Embryonic facial prominence (tissue), 1 donor: ENCODE results near the gene ARMH3.

ENCODE experiments used
- DNase-seq: peaks from one replicate; pipeline ENCODE4 v3.0.0-alpha.2; 2016; ENCODE audit errors: extremely low spot score

Gene ARMH3

DNA sequence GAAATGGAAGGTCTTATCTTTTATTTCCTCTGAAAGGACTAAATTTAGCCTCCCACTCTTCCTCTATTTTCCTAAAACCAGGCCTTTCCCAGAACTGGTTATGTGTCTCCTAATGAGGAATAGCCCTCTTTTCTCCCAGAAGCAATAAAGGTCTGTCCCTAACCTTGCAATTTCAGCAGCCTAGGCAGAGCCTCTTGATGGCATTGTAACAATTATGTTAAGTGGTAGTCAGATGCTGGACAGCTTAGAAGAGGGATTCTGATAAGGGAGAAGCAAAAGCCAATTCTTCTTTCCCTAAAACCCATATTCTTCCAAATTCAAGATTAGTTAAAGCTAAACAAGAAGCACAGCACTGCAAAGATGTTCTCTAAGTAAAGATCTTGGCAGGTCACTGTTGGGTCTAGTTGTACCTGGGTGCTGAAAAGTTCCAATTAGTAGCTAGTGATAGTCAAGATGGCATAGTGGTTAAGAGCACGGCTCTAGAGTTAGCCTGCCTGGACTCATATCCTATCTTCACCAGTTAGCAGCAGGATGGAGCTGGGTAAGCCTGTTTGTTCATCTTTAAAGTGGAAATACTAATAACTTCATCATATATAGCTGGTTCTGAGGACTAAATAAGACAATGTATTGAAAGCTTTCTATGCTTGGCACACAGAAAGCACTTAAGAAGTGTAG lies 198.0 kb downstream of the ARMH3 start:
- DNase-seq, result no peak

DNA sequence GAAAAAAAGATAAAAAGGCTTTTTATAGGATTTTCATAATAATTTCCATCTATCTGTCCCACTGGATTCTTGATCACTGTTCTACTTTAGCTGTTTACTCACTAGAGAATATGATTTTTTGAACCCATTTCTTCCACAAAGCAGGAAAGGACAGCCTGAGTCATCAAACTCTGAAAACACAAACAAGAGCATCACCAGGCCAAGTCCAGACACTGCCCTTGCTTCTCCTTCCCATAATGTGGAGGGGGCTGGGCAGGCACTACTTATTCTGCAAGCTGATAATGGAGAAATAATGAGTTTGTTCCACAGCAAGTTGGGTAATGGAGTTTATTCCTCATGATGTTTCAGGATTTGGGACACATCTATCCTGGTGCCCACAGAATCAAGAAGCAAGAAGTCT lies 199.3 kb downstream of the ARMH3 start:
- no peak for DNase-seq

DNA sequence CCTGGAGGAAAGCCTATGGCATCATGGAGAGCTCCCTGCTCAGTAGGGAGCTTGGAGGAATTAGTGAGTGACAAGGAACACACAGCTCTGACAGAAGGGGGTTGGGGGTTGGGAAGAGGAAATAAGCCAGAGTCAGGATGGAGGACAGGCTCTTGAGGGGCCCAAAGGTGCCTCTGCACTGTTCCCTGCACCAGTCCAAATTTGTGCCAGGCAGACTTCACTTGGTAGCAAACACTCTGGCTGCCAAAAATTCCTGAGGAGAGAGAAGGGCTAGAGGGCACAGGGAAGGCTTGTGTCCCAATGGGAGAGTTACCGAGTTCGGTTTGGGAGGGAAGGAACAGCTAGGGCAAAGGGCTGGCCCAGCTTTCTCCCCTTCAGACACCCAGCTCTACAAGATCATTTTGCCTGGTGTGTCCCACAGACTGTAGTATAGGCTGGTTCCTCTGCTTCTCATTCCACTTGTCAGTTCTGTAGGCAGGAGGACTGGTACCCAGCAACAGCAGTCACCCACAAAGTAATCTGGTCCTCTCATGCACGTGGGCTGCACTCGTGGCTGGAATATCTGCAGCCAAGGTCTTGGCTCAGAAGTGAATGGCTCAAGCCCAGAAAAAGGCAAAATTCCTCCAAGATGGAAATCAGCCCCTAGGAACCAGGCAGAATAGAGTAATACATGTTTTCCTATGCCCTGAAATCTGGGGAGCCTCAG lies 204.4 kb downstream of the ARMH3 start:
- no peak for DNase-seq

- no peak for DNase-seq
Measured at GRCh38 chr10:101850749-101851148, 205.2 kb downstream of the ARMH3 start.

- no peak for DNase-seq
Measured at GRCh38 chr10:101848894-101849351, 207.1 kb downstream of the ARMH3 start.

- DNase-seq, result no peak
Measured at GRCh38 chr10:101848408-101848807, 207.6 kb downstream of the ARMH3 start.

GRCh38 chr10:101845893-101846292 lies 210.1 kb downstream of the ARMH3 start:
- DNase-seq, result no peak

- DNase-seq, result no peak
Measured at GRCh38 chr10:101843032-101844021, 212.6 kb downstream of the ARMH3 start, which contains the start of gene KCNIP2. TSS of gene KCNIP2 (minus strand) at chr10:101843800. CDS start at chr10:101843568, 232 bp downstream.

DNA sequence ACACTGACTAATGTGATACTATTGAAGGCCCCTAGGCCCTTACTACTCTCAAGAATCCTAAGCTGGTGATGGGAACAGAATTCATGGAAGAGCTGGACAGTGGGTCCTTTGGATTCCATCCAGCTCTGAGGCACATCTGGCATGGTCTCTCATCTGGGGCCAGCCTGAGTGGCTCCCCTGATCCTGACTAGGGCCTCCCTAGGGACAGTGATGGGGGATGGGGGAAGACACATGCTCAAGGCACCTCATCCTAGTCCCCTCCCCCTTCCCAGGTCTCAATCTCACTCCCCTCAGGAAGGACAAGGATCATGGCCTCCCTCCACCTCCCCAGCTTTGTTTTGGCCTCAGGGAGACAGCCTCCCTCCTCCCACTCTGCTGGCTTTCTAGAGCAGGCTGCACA lies 214.1 kb downstream of the ARMH3 start:
- DNase-seq, result no peak

DNA sequence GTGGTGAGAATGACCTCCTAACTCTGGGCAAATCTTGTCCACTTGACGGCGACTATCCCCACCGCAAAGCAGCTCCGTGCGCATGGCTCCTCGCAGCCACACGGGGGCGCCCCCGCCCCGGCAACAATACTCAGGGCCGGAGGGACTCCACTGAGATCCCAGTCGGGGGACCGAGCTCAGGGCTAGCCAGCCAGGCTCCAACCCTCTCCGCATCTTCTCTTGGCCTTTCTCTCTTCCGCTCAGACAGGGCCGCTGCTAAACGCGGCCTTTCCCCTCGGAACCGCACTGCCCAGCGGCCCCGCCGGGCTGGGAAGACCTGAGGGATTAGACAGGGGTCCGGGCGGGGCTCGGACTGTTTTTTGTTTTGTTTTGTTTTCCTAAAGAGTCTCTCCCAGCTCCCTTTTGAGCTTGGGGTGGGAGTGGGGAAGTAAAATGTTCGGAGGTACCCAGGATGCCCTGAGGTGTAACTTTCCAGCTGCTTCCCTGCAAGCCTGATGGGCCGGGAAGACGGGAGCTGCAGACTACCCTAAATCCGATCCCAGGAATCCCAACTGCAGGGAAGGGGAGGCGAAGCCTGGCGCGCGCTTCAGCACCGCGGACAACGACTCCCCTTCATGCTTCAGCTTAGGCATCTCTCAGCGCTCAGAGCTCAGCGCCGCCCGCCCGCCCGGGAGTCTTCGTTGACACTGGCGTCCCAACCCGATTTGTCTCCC lies 215.1 kb downstream of the ARMH3 start:
- DNase-seq, result peak; percentile 67

DNA sequence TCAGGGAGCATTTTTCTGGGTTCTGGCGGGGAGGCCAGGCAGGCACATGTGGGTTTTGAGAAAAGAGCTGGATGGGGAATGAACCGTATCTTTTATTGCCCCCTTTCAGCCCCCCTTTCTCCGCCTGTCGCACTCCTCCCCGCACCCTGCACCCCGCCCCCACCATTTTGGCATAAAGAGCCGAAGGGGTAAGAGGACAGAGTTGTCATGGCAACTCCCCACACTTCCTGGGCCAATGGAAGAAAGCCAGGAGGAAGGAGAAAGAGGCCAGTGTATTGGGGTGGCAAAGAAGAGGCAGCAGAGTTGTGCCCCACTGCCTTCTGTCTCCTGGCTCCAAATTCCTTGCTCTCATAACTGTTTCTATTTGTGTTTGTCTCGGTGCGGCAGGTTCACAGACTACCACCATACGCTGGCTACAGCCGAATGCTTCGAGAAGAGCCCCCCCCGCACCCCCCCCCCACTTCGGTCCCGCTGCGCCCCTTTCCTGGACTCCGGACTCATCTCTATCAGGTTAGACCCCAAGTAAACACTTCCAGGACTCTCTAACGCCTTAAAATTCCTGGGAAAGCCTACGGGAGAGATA lies 215.8 kb downstream of the ARMH3 start:
- DNase-seq, result no peak

- no peak for DNase-seq
Measured at GRCh38 chr10:101839416-101840063, 216.4 kb downstream of the ARMH3 start.

DNA sequence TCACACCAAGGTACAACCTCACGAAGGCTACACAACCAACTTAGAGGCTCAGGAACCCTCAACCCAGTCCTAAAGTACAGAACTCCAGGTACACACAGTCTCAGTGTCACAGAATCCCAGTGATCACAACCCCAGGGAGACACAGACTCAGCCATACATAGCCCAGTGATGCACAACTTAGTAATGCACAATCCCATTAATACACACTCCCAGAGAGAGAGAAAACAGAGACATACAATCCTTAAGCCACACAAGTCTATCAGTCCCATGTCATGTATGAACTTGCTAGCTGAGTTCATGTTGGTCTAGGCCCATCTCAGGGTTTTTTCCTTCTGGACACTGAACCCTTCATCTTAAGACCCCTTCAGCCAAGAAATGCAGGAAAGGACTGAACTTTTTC lies 217.0 kb downstream of the ARMH3 start:
- DNase-seq, result no peak

DNA sequence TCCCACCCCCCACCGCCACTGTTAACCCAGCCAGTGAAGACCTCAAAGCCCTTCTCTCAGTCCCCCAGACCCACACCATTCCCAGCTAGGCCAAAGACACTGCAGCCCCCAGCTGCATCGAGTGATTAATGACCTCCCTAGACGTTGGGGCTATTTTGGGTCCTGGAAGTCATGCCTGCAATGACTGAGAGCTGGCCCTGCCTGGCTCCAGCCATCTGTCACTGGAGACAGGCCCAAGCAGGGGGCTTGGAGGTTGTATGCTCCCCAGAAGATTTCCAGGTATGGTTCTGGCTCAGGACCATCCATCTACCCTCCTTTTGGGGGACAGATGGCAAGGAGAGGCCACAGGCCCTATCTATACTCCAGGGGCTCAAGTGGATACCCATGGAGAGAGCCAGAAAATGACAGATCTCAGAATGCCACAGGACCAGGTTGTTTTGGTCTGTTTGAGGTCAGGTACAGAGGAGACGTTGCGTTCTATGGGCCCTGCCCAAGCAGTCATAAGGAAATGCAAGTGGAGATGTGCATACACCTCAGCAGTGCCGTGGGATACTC lies 217.5 kb downstream of the ARMH3 start:
- DNase-seq, result no peak

DNA sequence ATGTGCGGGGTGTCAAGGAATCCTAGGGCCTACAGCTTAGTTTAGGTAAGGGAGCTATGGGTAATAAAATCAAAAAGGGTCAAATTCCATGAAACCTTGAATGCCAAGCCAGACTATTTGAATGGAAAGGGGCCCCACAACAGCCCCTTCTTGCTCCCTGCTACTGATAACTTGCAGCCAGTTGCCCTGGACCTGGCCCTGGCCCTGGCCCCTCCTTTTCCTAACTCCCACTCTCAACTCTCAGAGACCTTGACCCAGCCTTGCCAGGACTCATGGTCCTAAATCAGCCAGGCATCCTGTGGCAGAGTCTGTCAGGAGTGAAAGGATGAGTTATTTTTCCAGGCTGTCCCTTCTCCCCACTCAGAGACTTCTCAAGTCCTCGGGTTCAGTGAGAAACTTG lies 218.2 kb downstream of the ARMH3 start:
- DNase-seq, result no peak

GRCh38 chr10:101835362-101835761 lies 220.6 kb downstream of the ARMH3 start:
- no peak for DNase-seq

DNA sequence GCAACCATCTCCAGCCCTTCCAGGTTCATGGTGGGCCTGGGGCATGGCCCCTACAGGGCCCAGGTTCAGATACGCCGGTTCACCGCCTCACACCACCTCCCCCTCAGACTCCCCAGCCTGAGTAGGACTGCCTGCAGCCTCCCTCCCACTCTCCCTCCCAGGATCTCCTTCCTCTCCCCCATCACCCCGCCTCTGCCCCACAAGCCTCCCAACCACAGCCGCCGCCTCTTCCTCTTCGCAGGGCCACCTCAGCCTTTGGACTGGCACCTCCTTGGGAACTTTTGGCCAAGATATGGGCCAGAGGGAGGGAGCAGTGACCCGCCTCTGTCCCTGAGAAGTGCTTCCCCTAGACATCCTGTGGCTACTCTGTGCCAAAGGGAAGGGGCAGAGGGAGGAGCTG lies 221.6 kb downstream of the ARMH3 start:
- no peak for DNase-seq

DNA sequence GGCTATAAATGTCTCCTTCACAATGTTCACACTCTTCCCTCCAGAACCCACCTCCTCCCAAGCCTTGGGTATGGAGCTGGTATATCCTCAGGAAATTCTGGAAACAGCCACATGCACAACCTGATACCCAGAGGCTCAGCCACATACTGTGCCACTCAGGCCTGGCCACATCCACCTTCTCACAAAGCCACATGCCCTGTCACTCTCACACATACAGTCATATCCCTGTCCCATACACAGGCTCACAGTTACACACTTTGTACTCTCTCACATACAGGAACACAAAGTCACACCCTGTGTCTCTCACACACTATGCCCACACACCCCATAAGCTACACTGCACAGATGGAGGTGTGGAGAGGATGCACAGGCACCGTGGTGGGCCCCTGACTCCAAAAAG lies 222.5 kb downstream of the ARMH3 start:
- no peak for DNase-seq

DNA sequence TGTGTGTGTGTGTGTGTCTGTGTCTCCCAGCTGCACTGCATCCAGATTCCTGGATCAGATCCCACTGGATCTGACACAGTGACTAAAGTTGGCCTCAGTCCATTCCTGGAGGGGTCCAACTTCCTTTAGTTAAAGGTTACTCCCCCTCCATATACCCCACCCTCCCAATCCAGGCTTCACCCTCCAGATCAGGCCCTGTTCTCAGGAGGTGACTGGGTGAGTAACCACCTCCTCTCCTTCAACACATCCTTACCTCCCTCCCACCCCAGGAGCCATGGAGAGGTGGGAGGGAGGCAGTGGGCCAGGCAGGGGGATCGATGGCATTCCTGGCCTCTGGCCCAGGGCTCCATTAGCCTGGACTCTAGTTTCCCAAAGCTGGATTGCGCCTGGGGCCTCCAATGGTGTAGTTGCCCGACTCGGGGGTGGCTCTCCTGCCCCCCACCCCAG lies 223.6 kb downstream of the ARMH3 start:
- DNase-seq, result no peak

DNA sequence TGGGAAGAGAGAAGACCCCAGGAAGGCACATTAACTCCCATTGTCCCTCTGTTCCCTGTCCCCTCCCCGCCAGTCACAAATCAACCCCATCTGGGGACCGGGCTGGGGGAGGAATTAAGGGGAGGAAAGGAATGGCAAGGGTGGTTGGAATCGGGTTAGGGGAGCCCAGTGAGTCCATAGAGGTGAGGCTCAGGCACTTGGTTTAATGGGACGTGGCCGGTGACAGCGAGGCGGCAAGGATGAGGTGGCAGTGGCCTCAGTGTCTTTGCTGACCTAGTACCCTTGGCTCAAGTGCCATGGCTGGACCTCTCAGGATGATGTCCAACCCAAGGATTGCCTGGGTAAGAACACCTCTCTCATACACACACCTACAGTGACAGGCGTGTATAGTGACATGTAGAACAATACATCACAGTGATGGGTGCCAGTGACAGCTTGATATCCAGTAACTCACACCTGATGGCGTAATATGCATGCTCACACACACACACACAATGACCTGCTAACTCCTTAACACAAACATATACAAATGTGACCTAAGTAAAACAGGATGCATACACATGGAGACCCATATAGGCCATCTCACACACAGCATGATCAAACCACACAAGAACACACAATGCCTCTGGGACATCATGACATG lies 224.7 kb downstream of the ARMH3 start:
- DNase-seq, result no peak
